K562 (cell line): ENCODE data around the gene GRHPR. TPM values are rescaled to one million over a fixed set of nuclear protein-coding genes. Genes with fewer than 3 reads are reported as not detected.

Experiments
- ATF6 ChIP-seq: sonication (generic); formaldehyde crosslinking; IDR thresholded peaks from 2 replicates; pipeline ENCODE4 v1.4.0; 2020; ENCODE audit warnings: mild to moderate bottlenecking, missing genetic modification reagents
- CGGBP1 ChIP-seq: fragments of 250-450 bp; sonication (Bioruptor Pico); IDR thresholded peaks from 2 replicates; pipeline ENCODE4 v1.9.0; 2021; ENCODE audit warnings: mild to moderate bottlenecking
- FOXJ3 ChIP-seq: sonication (generic); formaldehyde crosslinking; IDR thresholded peaks from 2 replicates; pipeline ENCODE4 v1.4.0; 2020; ENCODE audit warnings: mild to moderate bottlenecking, missing genetic modification reagents
- FOXK2 ChIP-seq, 2 experiments: fragments of 450-650 bp; IDR thresholded peaks in 1 of 2; conservative IDR thresholded peaks in 1 of 2; 2 replicates each; pipeline ENCODE4 v1.6.1; 2016; ENCODE audit warnings: low read depth in 2 of 2, mild to moderate bottlenecking in 1 of 2
- HLTF ChIP-seq: fragments of 450-650 bp; IDR thresholded peaks from 2 replicates; pipeline ENCODE4 v1.6.1; 2016
- MBD1 ChIP-seq: fragments of 250-450 bp; sonication (Bioruptor Pico); IDR thresholded peaks from 2 replicates; pipeline ENCODE4 v1.8.0; 2022; ENCODE audit warnings: inconsistent platforms
- MCM3 ChIP-seq: fragments of 450-650 bp; IDR thresholded peaks from 2 replicates; pipeline ENCODE4 v1.6.1; 2016
- MED1 ChIP-seq: sonication (generic); formaldehyde crosslinking; IDR thresholded peaks from 2 replicates; pipeline ENCODE4 v1.8.1; 2023; ENCODE audit warnings: missing genetic modification reagents, borderline replicate concordance
- NFE2 ChIP-seq: IDR thresholded peaks from 2 replicates; pipeline ENCODE4 v1.6.1; 2014; ENCODE audit warnings: antibody characterized with exemption, low read depth
- PTBP1 ChIP-seq: fragments of 200-400 bp; formaldehyde crosslinking; IDR thresholded peaks from 2 replicates; pipeline ENCODE4 v1.6.1; 2017; ENCODE audit warnings: low read depth, low read length
- SMC3 ChIP-seq: conservative IDR thresholded peaks from 2 replicates; pipeline ENCODE4 v1.6.1; 2011; ENCODE audit warnings: low read depth, low read length, improper control_type of control experiment; ENCODE audit not compliant: insufficient read depth
- SNIP1 ChIP-seq: fragments of 450-650 bp; IDR thresholded peaks from 2 replicates; pipeline ENCODE4 v1.7.1; 2017; ENCODE audit warnings: low read depth, mild to moderate bottlenecking
- SPI1 ChIP-seq: IDR thresholded peaks from 2 replicates; pipeline ENCODE4 v1.6.1; 2011; ENCODE audit warnings: low read depth, low read length, control low read depth, borderline replicate concordance
- TFAP4 ChIP-seq: sonication (generic); formaldehyde crosslinking; IDR thresholded peaks from 2 replicates; pipeline ENCODE4 v1.8.0; 2022; ENCODE audit warnings: missing genetic modification reagents, mild to moderate bottlenecking, moderate library complexity, borderline replicate concordance
- ZNF431 ChIP-seq: sonication (generic); formaldehyde crosslinking; IDR thresholded peaks from 2 replicates; pipeline ENCODE4 v1.8.0; 2022; ENCODE audit warnings: mild to moderate bottlenecking, missing genetic modification reagents
- ZNF57 ChIP-seq: fragments of 450-650 bp; formaldehyde crosslinking; IDR thresholded peaks from 2 replicates; pipeline ENCODE4 v1.4.0; 2020; ENCODE audit warnings: mild to moderate bottlenecking, moderate library complexity
- polyA plus RNA-seq, 8 experiments: library from polyadenylated mRNA; depleted of rRNA in 4 of 8; stranded (reverse) in 5 of 8; unstranded in 3 of 8; fragments of >200 nt; fragmentation: Nextera tagmentation in 2 of 8; fragmentation: Illumina TruSeq in 1 of 8; extraction: Ambion mirVana in 2 of 8; extraction: Trizol in 1 of 8; gene quantifications; 2 replicates each; pipeline versions ENCODE4 v1.2.1 to v1.2.3, GENCODE V29; 2011 to 2014; ENCODE audit warnings: inconsistent platforms in 1 of 8, missing spikeins in 1 of 8
- total RNA-seq, 7 experiments: library from RNA; depleted of rRNA in 6 of 7; stranded (reverse); fragments of >200 nt in 6 of 7; fragmentation: Illumina TruSeq in 2 of 7; extraction: Trizol in 2 of 7; gene quantifications; 2 replicates each; pipeline versions ENCODE4 v1.2.1 to v1.2.3, GENCODE V29; 2011 to 2021; ENCODE audit warnings: low replicate concordance in 1 of 7

Gene GRHPR
- total and polyA plus RNA-seq, 9 of the 15 experiments (the other 6 are each of a cell fraction or from before 2014, with no cell fraction given), result 38.9 to 144 (median 120) TPM

GRCh38 chr9:37410969-37411785 lies 11.3 kb upstream of the GRHPR start (continued):
- TF ChIP-seq FOXK2 (conservative IDR thresholded peaks at IDR 0.05 in 1 of 2, IDR thresholded peaks at IDR 0.05 in 1 of 2; ENCODE audit: low read depth in 2 of 2) (no peak), NFE2 (no peak), TFAP4 (0 out of 2 replicates have a peak, but pooled peaks have one; percentile 10), MED1 (CRISPR knock-in tag) (no peak), FOXJ3 (CRISPR knock-in tag) (no peak), MBD1 (CRISPR knock-in tag) (no peak), ZNF431 (no peak), SNIP1 (peak; percentile 84), ZNF57 (CRISPR knock-in tag) (no peak), MCM3 (no peak), PTBP1 (no peak), ATF6 (CRISPR knock-in tag) (no peak), CGGBP1 (CRISPR knock-in tag) (no peak), SPI1 (peak; percentile 58; the same call in 1 of the 2 replicates), HLTF (no peak), SMC3 (peak; percentile 14; the same call in 1 of the 2 replicates)
